Measurements from ENCODE around the gene BCAM. TPM values are rescaled to one million over a fixed set of nuclear protein-coding genes. Genes with fewer than 3 reads are reported as not detected.
"Not testable (repeated sequence)": the region's sequence is repeated elsewhere in the genome, so short reads cannot be mapped to it uniquely, and the experiment has no call there.

The BCAM gene
- polyA plus RNA-seq, 3 donors = 677 to 737 (median 725) TPM

GRCh38 chr19:44781694-44782093, 27.2 kb upstream of the BCAM start:
- DNase-seq = not testable (repeated sequence)

GRCh38 chr19:44782729-44783128, 26.2 kb upstream of the BCAM start:
- DNase-seq = no peak

GRCh38 chr19:44783545-44783944, 25.4 kb upstream of the BCAM start:
- DNase-seq = no peak

GRCh38 chr19:44785271-44785670, 23.6 kb upstream of the BCAM start:
- DNase-seq = no peak

GRCh38 chr19:44785993-44786392, 22.9 kb upstream of the BCAM start:
- DNase-seq = no peak

GRCh38 chr19:44788971-44789370, 19.9 kb upstream of the BCAM start:
- DNase-seq = no peak

- no peak for DNase-seq
Observed at GRCh38 chr19:44789943-44790483, 18.9 kb upstream of the BCAM start.

GRCh38 chr19:44792281-44792680, 16.6 kb upstream of the BCAM start:
- no peak for DNase-seq

- no peak for DNase-seq
Observed at GRCh38 chr19:44794610-44795009, 14.3 kb upstream of the BCAM start.

- no peak for DNase-seq
Observed at GRCh38 chr19:44795398-44795987, 13.4 kb upstream of the BCAM start.

- DNase-seq = no peak
Observed at GRCh38 chr19:44796701-44797115, 12.2 kb upstream of the BCAM start.

GRCh38 chr19:44799627-44800346, 9.1 kb upstream of the BCAM start:
- DNase-seq = no peak

GRCh38 chr19:44800461-44800860, 8.4 kb upstream of the BCAM start:
- DNase-seq = peak; percentile 78

GRCh38 chr19:44803442-44804428, 5.2 kb upstream of the BCAM start:
- no peak for DNase-seq

- no peak for DNase-seq
Observed at GRCh38 chr19:44806291-44806690, 2.6 kb upstream of the BCAM start.

- DNase-seq = no peak
Observed at GRCh38 chr19:44807162-44807561, 1.7 kb upstream of the BCAM start.

GRCh38 chr19:44807652-44808462, 1.0 kb upstream of the BCAM start:
- peak; percentile 82 for DNase-seq

- no peak for DNase-seq
Observed at GRCh38 chr19:44809577-44810233, 802 bp downstream of the BCAM start.

- peak; percentile 59 for DNase-seq
Observed at GRCh38 chr19:44810234-44811121, 1.6 kb downstream of the BCAM start.

GRCh38 chr19:44811122-44811419, 2.2 kb downstream of the BCAM start:
- no peak for DNase-seq

All from renal pelvis (tissue), 4 donors.